ENCODE results near the gene FOXC1. TPM values are rescaled to one million over a fixed set of nuclear protein-coding genes. Genes with fewer than 3 reads are reported as not detected.

Gene FOXC1
- total RNA-seq, 4 donors from 2014 or later: 0.75 to 0.96 (median 0.79) TPM

DNA sequence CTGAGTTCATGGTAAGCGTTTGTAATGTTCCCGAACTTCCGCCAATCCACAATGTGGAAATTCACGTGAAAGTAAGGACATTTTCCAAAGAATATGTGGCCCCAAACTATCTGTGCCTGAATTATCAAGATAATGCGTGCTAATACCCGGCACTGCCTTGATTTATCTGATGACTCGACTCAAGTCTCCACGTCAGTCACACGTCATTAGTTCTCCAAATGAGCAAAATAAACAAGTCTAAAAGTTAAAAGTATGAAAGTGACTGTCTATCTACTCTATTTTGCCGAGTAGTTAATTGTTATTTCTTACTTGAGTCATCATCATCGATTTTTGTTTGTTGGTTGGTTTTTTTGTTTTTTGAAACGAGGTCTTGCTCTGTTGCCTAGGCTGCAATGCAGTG, 21.7 kb upstream of the FOXC1 start:
- intact Hi-C loops (cut with DNase I; ENCODE audit: low total_unique reads): no loop called here
- no peak for DNase-seq
- in situ Hi-C loops (cut with MboI; ENCODE audit: low pct_ligation_motif_present in 1 of 4, low pct_unique_long_range_greater_than_20kb in 1 of 4, low sequenced_read_pairs in 3 of 4): loop anchor here in 2 of 4 donors (25.0 kb wide), 2 partner anchors 1049 to 1149 kb away; no protein-coding TSS in a partner anchor
- H3K4me3 ChIP-seq: no peak overlapping the region
- H3K27ac ChIP-seq: no peak overlapping the region
- H3K36me3 ChIP-seq: no peaks in the 10 kb centered on the region
- peaks cover under 1% of the 10 kb centered on the region for H3K27me3 ChIP-seq
- peaks cover 0 to 9% (median 4%) of the 10 kb centered on the region in 4 donors for H3K4me1 ChIP-seq
- no peaks in the 10 kb centered on the region for H3K9me3 ChIP-seq
- TF ChIP-seq POLR2A (IDR thresholded peaks at IDR 0.05) (no peak), EP300 (IDR thresholded peaks at IDR 0.05; ENCODE audit: low read depth) (no peak), POLR2AphosphoS5 (IDR thresholded peaks at IDR 0.05) (no peak)
- TF ChIP-seq, protein P1, sequence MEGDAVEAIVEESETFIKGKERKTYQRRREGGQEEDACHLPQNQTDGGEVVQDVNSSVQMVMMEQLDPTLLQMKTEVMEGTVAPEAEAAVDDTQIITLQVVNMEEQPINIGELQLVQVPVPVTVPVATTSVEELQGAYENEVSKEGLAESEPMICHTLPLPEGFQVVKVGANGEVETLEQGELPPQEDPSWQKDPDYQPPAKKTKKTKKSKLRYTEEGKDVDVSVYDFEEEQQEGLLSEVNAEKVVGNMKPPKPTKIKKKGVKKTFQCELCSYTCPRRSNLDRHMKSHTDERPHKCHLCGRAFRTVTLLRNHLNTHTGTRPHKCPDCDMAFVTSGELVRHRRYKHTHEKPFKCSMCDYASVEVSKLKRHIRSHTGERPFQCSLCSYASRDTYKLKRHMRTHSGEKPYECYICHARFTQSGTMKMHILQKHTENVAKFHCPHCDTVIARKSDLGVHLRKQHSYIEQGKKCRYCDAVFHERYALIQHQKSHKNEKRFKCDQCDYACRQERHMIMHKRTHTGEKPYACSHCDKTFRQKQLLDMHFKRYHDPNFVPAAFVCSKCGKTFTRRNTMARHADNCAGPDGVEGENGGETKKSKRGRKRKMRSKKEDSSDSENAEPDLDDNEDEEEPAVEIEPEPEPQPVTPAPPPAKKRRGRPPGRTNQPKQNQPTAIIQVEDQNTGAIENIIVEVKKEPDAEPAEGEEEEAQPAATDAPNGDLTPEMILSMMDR (IDR thresholded peaks at IDR 0.05): no peak
- 89 to 90% methylated on average over 7 to 12 of the region's 12 CpGs for WGBS, 2 donors (ENCODE audit: low coverage in 1 of 2)

DNA sequence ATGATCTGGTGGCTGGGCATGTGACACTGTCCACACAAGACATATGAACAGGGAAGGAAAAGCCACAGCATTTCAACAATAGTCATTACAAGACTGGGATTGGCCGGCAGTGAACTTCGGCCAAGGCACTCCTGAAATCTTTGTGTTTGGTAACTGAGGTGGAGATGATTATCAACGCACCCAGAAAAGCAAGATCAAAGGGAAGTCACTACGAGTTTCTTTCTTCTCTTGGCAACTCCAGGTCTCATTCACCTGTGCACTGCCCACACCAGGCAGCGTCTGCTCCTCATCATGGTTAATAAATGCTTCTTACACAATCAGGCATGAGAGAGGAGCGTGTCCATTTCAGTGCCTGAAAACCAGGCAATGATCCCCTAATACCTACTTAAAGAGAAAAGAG, 20.5 kb upstream of the FOXC1 start:
- DNase-seq: peak; percentile 41
- intact Hi-C loops (cut with DNase I; ENCODE audit: low total_unique reads): no loop called here
- WGBS, 2 donors (ENCODE audit: low coverage in 1 of 2): 53% methylated on average over 6 of the region's 6 CpGs; no CpG with 5 or more reads in 1 of the 2 donors

DNA sequence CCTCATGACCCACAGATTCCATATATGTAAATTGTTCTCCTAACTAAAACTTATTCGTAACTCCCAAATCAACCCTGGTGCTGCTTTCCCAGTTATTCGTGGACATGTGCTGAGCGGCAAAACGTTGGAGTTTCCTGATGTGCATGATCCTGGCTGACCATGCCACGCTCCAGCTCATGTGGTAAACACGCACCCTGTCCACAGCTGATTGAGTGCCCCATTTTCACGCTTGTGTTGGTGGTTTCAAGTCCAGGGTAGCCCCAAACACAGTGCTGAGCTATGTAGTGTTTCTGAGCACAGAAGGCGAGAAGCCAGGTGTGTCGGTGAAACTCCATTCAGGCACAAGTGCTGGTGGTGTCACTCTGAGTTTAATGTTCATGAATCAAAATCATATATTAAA, 19.1 kb upstream of the FOXC1 start:
- Histone ChIP-seq H3K36me3 (no peaks in the 10 kb centered on the region), H3K4me3 (no peak overlapping the region), H3K9me3 (no peaks in the 10 kb centered on the region), H3K27me3 (peaks cover 27% of the 10 kb centered on the region), H3K27ac (no peak overlapping the region), H3K4me1 (peaks cover 0 to 9% (median 4%) of the 10 kb centered on the region in 4 donors)
- no peak for TF ChIP-seq EP300 (IDR thresholded peaks at IDR 0.05; ENCODE audit: low read depth)
- TF ChIP-seq, protein P1 (IDR thresholded peaks at IDR 0.05): no peak
- TF ChIP-seq POLR2A (IDR thresholded peaks at IDR 0.05): no peak
- TF ChIP-seq POLR2AphosphoS5 (IDR thresholded peaks at IDR 0.05): no peak
- in situ Hi-C loops (cut with MboI; ENCODE audit: low pct_ligation_motif_present in 1 of 4, low pct_unique_long_range_greater_than_20kb in 1 of 4, low sequenced_read_pairs in 3 of 4): loop anchor here (5.0 to 25.0 kb wide), 6 partner anchors 604 to 1147 kb away; no protein-coding TSS in a partner anchor
- DNase-seq: no peak
- intact Hi-C loops (cut with DNase I; ENCODE audit: low total_unique reads): loop anchor here (10.0 kb wide), 1 partner anchor 1154 kb away; no protein-coding TSS in a partner anchor
- 80 to 92% methylated on average over 1 to 9 of the region's 9 CpGs for WGBS, 2 donors (ENCODE audit: low coverage in 1 of 2)

More for the DNA sequence above, 20.5 kb upstream of the FOXC1 start:
- Histone ChIP-seq H3K36me3 (no peaks in the 10 kb centered on the region), H3K4me1 (peaks cover 0 to 9% (median 4%) of the 10 kb centered on the region in 4 donors), H3K27ac (no peak overlapping the region), H3K4me3 (no peak overlapping the region), H3K27me3 (peaks cover 13% of the 10 kb centered on the region), H3K9me3 (no peaks in the 10 kb centered on the region)
- TF ChIP-seq POLR2AphosphoS5 (IDR thresholded peaks at IDR 0.05) (no peak), EP300 (IDR thresholded peaks at IDR 0.05; ENCODE audit: low read depth) (no peak), POLR2A (IDR thresholded peaks at IDR 0.05) (no peak)
- TF ChIP-seq, protein P1 (IDR thresholded peaks at IDR 0.05): no peak
- in situ Hi-C loops (cut with MboI; ENCODE audit: low pct_ligation_motif_present in 1 of 4, low pct_unique_long_range_greater_than_20kb in 1 of 4, low sequenced_read_pairs in 3 of 4): loop anchor here in 2 of 4 donors (25.0 kb wide), 2 partner anchors 1048 to 1148 kb away; no protein-coding TSS in a partner anchor

DNA sequence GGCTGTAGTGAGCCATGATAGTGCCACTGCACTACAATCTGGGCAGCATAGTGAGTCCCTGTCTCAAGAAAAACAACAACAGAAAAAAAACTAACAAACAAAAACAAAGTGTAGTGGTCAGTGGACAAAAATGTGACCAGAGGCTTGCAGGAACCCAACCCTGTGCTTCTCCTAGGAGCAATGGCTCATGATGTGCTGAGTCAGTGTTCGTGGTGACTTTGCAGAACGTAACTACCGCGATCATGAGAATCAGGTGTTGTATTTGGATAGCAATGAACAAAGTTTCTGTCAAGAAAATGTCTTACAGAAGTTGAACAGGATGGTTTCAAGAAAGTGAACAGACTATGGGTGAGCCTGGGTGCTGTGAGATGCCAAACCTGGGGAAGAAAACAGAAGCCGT, 18.5 kb upstream of the FOXC1 start:
- Histone ChIP-seq H3K27me3 (peaks cover 33% of the 10 kb centered on the region), H3K27ac (no peak overlapping the region), H3K4me1 (peaks cover 0 to 13% (median 7%) of the 10 kb centered on the region in 4 donors), H3K36me3 (no peaks in the 10 kb centered on the region), H3K9me3 (no peaks in the 10 kb centered on the region), H3K4me3 (no peak overlapping the region)
- in situ Hi-C loops (cut with MboI; ENCODE audit: low pct_ligation_motif_present in 1 of 4, low pct_unique_long_range_greater_than_20kb in 1 of 4, low sequenced_read_pairs in 3 of 4): loop anchor here (5.0 to 25.0 kb wide), 6 partner anchors 604 to 1146 kb away; no protein-coding TSS in a partner anchor
- TF ChIP-seq POLR2A (IDR thresholded peaks at IDR 0.05) (no peak), POLR2AphosphoS5 (IDR thresholded peaks at IDR 0.05) (no peak), EP300 (IDR thresholded peaks at IDR 0.05; ENCODE audit: low read depth) (no peak)
- TF ChIP-seq, protein P1 (IDR thresholded peaks at IDR 0.05): no peak
- intact Hi-C loops (cut with DNase I; ENCODE audit: low total_unique reads): loop anchor here (10.0 kb wide), 1 partner anchor 1154 kb away; no protein-coding TSS in a partner anchor
- no peak for DNase-seq
- 94 to 95% methylated on average over 4 to 5 of the region's 5 CpGs for WGBS, 2 donors (ENCODE audit: low coverage in 1 of 2)

Measured in transverse colon (tissue), 4 donors.